ENCODE results near the gene ELOB.

The ELOB gene

DNA sequence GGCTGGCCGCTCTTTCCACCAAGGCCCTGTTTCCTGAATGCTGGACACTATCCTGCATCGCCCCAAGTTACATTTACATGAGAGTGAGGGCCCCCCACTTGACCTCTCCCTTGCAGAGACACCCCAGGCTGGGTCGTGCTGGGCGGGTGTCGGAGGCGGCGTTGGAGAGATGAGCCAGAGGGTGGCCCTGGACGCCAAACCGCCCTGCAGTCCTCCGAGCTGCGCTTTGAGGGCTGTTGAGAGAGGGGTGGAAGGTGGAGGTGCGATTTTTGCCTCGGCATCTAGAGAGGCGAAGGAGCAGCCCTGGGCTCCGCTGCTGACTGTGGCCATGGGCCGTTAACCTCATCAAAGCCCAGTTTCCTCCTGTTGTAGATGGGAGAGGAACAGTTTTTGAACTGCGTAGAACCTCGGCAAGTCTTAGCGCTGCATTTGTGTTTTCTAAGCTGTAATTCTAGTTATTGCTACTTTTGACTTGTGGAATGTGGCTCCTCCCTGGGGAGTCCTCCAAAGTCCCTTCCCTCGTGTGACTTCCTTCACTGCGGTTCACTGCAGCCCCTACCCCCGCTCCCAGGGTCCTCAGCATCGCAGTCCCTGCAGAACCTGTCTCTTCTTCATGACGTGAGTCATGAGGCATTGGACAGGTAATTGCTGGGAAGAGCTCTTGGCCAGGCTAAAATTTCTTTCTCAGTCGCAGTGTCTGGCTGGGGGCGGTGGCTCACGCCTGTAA lies 986 bp upstream of the ELOB start:
- no peak for DNase-seq (ENCODE audit: insufficient read length, low spot score)
- TF ChIP-seq POLR2AphosphoS5 (IDR thresholded peaks at IDR 0.05; ENCODE audit: low read depth, low read length) (peak; percentile 84), POLR2A (IDR thresholded peaks at IDR 0.05; ENCODE audit: low read depth, low read length) (peak; percentile 38; the same call in 1 of the 2 replicates), PAX5 (IDR thresholded peaks at IDR 0.05; ENCODE audit: insufficient read depth, low read length, severe bottlenecking) (no peak)
- peak; percentile 71 for FAIRE-seq

DNA sequence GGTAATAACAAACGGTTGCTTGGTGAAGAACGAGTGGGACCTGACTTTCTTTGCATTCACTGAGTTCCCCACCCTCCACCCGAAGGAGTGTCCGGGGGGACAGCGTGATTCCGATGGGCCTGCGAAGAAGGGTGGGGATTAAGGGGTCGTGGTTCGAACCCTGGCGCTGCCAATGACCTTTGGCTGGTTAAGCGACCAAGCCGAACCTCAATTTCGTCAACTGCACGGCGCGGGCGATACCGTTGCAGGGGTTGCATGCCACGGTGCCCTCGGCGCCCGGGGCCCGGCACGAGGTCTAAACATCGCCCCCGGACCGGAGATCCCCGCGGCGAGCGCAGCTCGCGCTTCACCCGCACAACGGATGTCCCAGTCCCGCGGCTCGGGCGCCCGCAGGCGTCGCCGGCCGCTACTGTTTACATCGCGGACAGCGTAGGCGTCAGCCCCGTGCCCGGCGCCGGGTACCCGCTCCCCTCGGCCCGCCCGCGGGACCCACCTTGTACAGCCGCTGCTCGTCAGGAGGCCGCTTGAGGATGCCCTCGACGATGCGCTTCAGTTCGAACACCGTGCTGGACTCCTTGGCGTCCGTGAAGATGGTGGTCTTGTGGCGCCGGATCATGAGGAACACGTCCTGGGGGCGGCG lies 460 bp downstream of the ELOB start:
- TF ChIP-seq POU2F2 (IDR thresholded peaks at IDR 0.05; ENCODE audit: low read depth, low read length) (no peak), POLR2A (IDR thresholded peaks at IDR 0.05; ENCODE audit: low read depth, low read length) (no peak), PAX5 (IDR thresholded peaks at IDR 0.05; ENCODE audit: insufficient read depth, low read length, severe bottlenecking) (no peak), TAF1 (IDR thresholded peaks at IDR 0.05; ENCODE audit: low read depth, low read length) (no peak), SPI1 (IDR thresholded peaks at IDR 0.05; ENCODE audit: low read depth, low read length) (no peak), POLR2AphosphoS5 (IDR thresholded peaks at IDR 0.05; ENCODE audit: low read depth, low read length) (no peak)
- no peak for DNase-seq (ENCODE audit: insufficient read length, low spot score)
- FAIRE-seq: peak; percentile 43

DNA sequence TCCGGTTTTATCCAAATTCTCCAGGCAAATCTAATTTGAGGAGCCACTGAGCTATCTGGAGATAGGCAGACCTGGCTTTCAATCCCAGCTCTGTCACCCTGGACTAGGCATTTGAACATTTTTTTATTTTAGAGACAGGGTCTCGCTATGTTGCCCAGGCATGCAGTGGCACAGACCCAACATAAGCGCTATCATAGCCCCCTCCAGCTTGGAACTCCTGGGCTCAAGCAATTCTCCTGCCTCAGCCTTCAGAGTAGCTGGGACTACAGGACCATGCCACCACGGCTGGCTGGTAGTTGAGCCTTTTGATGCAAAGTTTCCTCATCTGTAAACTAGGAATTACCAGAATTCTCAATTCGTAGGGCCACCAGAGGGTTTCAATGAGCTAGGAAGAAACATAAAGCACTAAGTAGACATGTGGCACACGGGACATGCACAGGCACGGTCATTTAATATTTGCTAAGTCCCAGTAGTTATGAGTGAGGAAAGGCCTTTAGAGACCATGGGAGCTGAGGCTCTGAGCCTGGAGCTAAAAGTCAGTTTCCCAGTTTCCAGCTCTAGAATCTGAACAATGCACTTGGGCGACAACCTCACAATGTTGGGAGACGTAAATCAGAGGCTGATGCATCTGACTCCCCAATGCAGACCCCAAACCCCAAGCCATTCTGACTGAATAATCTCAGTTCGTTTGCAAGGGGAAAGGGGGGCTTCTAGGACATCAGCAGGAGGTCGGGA lies 1.1 kb downstream of the ELOB start:
- FAIRE-seq (no peak), DNase-seq (ENCODE audit: insufficient read length, low spot score) (no peak)
- TF ChIP-seq POLR2A (IDR thresholded peaks at IDR 0.05; ENCODE audit: low read depth, low read length) (no peak), SPI1 (IDR thresholded peaks at IDR 0.05; ENCODE audit: low read depth, low read length) (no peak), TAF1 (IDR thresholded peaks at IDR 0.05; ENCODE audit: low read depth, low read length) (no peak), POLR2AphosphoS5 (IDR thresholded peaks at IDR 0.05; ENCODE audit: low read depth, low read length) (no peak), PAX5 (IDR thresholded peaks at IDR 0.05; ENCODE audit: insufficient read depth, low read length, severe bottlenecking) (no peak), POU2F2 (IDR thresholded peaks at IDR 0.05; ENCODE audit: low read depth, low read length) (no peak)

DNA sequence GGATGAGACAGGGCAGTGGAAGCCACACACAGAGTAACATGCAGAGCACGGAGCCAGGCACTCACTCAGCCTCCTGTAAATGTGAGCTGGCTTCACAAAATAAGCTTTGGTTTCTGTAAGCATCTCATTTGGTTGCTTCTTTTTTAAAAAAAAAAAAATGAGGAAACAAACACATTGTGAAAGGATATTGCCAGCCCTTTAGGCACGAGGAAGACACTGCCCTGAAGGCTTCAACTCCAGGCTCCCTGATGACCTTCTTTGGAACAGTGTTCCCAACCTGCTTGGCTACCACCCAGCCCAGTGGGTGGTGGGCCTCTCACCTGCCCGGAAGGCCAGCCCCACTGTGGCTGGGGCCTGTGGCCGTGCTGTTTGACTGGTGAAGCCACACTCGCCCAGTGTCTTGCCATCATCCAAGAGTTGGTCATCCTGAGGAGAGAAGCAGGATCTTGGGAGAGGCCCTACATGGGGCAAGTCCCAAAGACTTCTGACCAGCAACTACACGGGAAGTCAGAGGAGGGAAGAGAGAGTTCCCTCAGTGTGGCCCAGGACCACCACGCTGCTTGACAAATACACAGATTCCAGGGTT lies 1.9 kb downstream of the ELOB start:
- FAIRE-seq (no peak), DNase-seq (ENCODE audit: insufficient read length, low spot score) (no peak)

DNA sequence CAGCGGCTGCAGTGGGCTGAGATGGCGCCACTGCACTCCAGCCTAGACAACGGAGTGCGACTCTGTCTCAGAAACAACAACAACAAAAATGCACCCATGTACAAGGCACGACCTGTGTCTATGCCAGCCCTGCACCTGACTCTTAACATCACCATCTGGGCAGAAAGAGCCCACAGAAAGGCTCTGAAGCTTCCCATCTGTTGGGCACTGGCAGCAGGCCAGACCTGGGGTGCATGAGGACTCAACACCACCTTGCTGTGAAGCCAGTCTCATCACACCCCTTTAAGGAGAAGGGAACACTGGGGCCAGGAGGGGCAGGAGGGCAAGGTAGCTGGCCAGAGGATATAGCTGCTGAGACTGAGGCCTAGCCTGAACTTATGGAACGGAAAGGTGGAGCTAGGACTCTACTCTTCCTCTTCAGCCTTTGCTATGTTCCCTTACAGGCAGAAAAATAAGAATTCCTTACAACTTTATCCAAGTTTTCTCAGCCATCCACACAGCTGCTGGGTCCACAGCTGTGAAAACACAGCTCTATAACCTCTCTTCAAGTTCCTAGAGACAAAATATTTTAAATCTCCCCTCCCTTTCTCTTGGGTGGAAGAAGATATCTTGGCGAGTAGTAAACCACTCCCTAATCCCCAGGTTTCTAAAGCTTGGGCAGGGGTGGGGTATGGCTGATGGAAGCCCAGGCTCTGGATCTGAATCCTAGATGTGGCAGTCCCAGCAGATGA lies 2.8 kb downstream of the ELOB start:
- no peak for DNase-seq (ENCODE audit: insufficient read length, low spot score)
- no peak for TF ChIP-seq POLR2A (IDR thresholded peaks at IDR 0.05; ENCODE audit: low read depth, low read length)
- TF ChIP-seq PAX5 (IDR thresholded peaks at IDR 0.05; ENCODE audit: insufficient read depth, low read length, severe bottlenecking): no peak
- no peak for TF ChIP-seq SPI1 (IDR thresholded peaks at IDR 0.05; ENCODE audit: low read depth, low read length)
- TF ChIP-seq POU2F2 (IDR thresholded peaks at IDR 0.05; ENCODE audit: low read depth, low read length): no peak
- no peak for FAIRE-seq

More for the DNA sequence above, 1.9 kb downstream of the ELOB start:
- TF ChIP-seq POU2F2 (IDR thresholded peaks at IDR 0.05; ENCODE audit: low read depth, low read length) (no peak), PAX5 (IDR thresholded peaks at IDR 0.05; ENCODE audit: insufficient read depth, low read length, severe bottlenecking) (no peak), POLR2A (IDR thresholded peaks at IDR 0.05; ENCODE audit: low read depth, low read length) (no peak), SPI1 (IDR thresholded peaks at IDR 0.05; ENCODE audit: low read depth, low read length) (no peak), TAF1 (IDR thresholded peaks at IDR 0.05; ENCODE audit: low read depth, low read length) (no peak), POLR2AphosphoS5 (IDR thresholded peaks at IDR 0.05; ENCODE audit: low read depth, low read length) (no peak)

DNA sequence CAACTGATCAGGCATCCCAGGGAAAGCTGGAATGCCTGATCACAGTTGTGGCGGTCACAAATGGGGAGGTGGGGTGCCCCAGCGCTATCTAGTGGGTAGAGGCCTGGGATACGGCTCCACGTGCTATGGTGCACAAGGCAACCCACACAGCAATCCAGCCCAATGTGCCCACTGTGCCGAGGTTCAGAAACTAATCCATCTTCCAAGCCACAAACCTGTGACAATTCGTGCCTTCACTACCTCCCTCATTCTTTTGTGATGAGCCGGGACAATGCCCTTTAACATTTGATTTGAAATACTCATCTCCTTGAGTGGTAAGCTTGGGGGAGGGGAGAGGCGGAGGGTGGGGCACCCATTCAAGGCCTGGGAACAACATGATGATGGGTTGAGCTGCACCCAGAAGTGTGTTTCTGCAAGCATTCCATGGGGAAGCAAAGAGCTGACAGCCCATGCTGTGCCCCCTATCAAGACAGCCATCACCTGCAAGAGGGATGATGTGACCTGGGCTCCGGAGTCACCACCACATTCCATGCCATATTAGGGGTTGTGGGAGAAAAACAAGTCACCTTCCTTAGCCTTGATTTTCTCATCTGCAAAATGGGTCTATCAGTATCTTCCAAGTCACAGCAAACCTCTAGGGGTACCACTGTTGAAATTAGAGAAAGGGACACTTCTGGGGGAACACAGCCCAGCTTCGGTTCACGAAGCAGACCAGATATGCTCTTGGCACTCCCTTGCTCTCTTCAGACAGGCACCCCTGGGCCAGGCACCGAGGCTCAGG lies 3.7 kb downstream of the ELOB start:
- no peak for TF ChIP-seq POU2F2 (IDR thresholded peaks at IDR 0.05; ENCODE audit: low read depth, low read length)
- TF ChIP-seq SPI1 (IDR thresholded peaks at IDR 0.05; ENCODE audit: low read depth, low read length): no peak
- FAIRE-seq: no peak
- no peak for DNase-seq (ENCODE audit: insufficient read length, low spot score)

DNA sequence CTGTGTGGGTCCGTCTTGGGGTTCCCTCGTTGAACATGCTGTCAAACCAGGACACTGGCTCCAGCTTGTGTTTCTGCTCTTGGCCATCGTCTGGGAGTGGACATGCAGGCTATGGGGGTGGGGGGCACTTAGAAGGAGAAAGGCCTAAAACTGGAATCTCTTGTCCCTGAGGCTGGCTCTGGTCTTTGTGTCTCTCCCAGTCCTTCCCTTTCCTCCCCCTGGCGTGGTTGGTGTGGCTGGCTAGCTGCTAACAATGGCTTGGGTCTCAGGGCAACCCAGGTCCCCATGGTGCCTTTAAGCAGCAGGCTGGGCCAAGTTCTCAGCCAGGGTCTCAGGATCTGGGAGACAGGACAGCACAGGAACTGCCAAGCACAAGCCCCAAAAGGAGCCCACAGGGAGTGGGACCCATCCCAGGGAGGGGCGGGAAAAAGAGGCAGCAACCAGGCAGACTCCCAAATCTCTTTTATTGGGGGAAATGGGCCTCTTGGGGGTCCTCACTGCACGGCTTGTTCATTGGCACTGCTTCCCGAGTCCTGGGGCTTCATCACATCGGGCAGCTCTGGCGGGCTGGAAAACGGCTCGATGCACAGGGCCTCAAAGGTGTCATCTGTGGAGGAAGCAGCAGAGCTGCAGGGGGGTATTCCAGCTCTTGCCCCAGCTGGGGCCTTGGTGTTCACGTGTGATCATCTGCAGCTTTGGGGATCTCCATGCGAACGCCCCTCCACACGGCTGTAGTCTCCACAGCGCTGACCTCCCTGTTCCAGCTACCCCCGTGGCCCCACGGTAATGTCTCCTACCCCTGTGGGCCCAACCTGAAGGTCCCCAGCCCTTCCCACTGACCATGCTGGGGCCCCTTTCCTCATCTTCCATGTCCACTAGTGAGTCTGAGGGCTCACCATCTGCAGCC lies 5.3 kb downstream of the ELOB start:
- TF ChIP-seq POLR2AphosphoS5 (IDR thresholded peaks at IDR 0.05; ENCODE audit: low read depth, low read length) (peak; percentile 71), POLR2A (IDR thresholded peaks at IDR 0.05; ENCODE audit: low read depth, low read length) (peak; percentile 65), PAX5 (IDR thresholded peaks at IDR 0.05; ENCODE audit: insufficient read depth, low read length, severe bottlenecking) (no peak), TAF1 (IDR thresholded peaks at IDR 0.05; ENCODE audit: low read depth, low read length) (no peak), SPI1 (IDR thresholded peaks at IDR 0.05; ENCODE audit: low read depth, low read length) (no peak), POU2F2 (IDR thresholded peaks at IDR 0.05; ENCODE audit: low read depth, low read length) (peak; percentile 37)
- FAIRE-seq (no peak), DNase-seq (ENCODE audit: insufficient read length, low spot score) (no peak)

Data from GM12891 (cell line).